Karpas-422 (cell line): ENCODE measurements around the gene IZUMO1R. TPM values are rescaled to one million over a fixed set of nuclear protein-coding genes. Genes with fewer than 3 reads are reported as not detected.

Experiments
- DNase-seq: peaks from one replicate; pipeline ENCODE4 v3.0.0-alpha.2; 2015
- H2AFZ ChIP-seq: fragments of 200-600 bp; sonication (generic); 2 replicates; pipeline ENCODE4 v1.6.1; 2014; ENCODE audit warnings: antibody characterized with exemption, low read length, mixed read lengths
- H3K27ac ChIP-seq: fragments of 200-600 bp; sonication (generic); 2 replicates; pipeline ENCODE4 v1.5.1; 2014; ENCODE audit warnings: mild to moderate bottlenecking, low read length, moderate library complexity
- H3K27me3 ChIP-seq: fragments of 200-600 bp; sonication (generic); 2 replicates; pipeline ENCODE4 v1.6.1; 2014; ENCODE audit warnings: low read length, mixed read lengths
- H3K36me3 ChIP-seq: fragments of 200-600 bp; sonication (generic); 2 replicates; pipeline ENCODE4 v1.6.1; 2014; ENCODE audit warnings: low read length, mixed read lengths; ENCODE audit not compliant: insufficient read depth
- H3K4me1 ChIP-seq: fragments of 200-600 bp; sonication (generic); 2 replicates; pipeline ENCODE4 v1.6.1; 2014; ENCODE audit warnings: mild to moderate bottlenecking, low read length, mixed read lengths
- H3K4me2 ChIP-seq: fragments of 200-600 bp; sonication (generic); 2 replicates; pipeline ENCODE4 v1.6.1; 2014; ENCODE audit warnings: low read length, low read depth, mild to moderate bottlenecking; ENCODE audit not compliant: poor library complexity, severe bottlenecking
- H3K4me3 ChIP-seq: fragments of 200-600 bp; sonication (generic); 2 replicates; pipeline ENCODE4 v1.5.1; 2014; ENCODE audit warnings: mild to moderate bottlenecking, antibody characterized with exemption, low read length, mixed read lengths
- H3K79me2 ChIP-seq: fragments of 200-600 bp; sonication (generic); 2 replicates; pipeline ENCODE4 v1.6.1; 2014; ENCODE audit warnings: mild to moderate bottlenecking, low read length, mixed read lengths
- H3K9ac ChIP-seq: fragments of 200-600 bp; sonication (generic); 2 replicates; pipeline ENCODE4 v1.6.0; 2014; ENCODE audit warnings: low read length
- H3K9me2 ChIP-seq: fragments of 200-600 bp; sonication (generic), shearing (Covaris generic); replicated peaks from 2 replicates; pipeline ENCODE4 v1.6.0; 2014; ENCODE audit warnings: mild to moderate bottlenecking, low read length, moderate library complexity; ENCODE audit not compliant: insufficient read depth
- H3K9me3 ChIP-seq: fragments of 300-700, 200-600 bp; sonication (generic); 2 replicates; pipeline ENCODE4 v1.6.1; 2014; ENCODE audit warnings: low read length, mixed read lengths
- H4K20me1 ChIP-seq: fragments of 200-600 bp; sonication (generic); 2 replicates; pipeline ENCODE4 v1.6.1; 2014; ENCODE audit warnings: mild to moderate bottlenecking, antibody characterized with exemption, low read length, low read depth; ENCODE audit not compliant: insufficient read depth
- total RNA-seq: library from RNA; depleted of rRNA; stranded (reverse); fragments of >200 nt; shearing (Covaris generic); gene quantifications from 2 replicates; pipeline ENCODE4 v1.2.3, GENCODE V29; 2014; ENCODE audit warnings: low replicate concordance

Gene IZUMO1R
- total RNA-seq, 1 experiment from 2014 or later, result not detected

GRCh38 chr11:94310191-94310875, 6.0 kb downstream of the IZUMO1R start:
- Histone ChIP-seq H3K27ac (no peak overlapping the region), H2AFZ (no peak overlapping the region), H3K4me2 (no peak overlapping the region), H3K79me2 (no peaks in the 10 kb centered on the region), H3K4me3 (no peak overlapping the region), H3K36me3 (no peaks in the 10 kb centered on the region), H3K4me1 (no peaks in the 10 kb centered on the region), H3K9me3 (no peaks in the 10 kb centered on the region), H3K27me3 (no peaks in the 10 kb centered on the region), H4K20me1 (no peaks in the 10 kb centered on the region), H3K9me2 (no peaks in the 10 kb centered on the region), H3K9ac (no peak overlapping the region)
- DNase-seq, result no peak

GRCh38 chr11:94312339-94312738, 8.0 kb downstream of the IZUMO1R start:
- Histone ChIP-seq H2AFZ (no peak overlapping the region), H3K9me2 (no peaks in the 10 kb centered on the region), H3K4me2 (no peak overlapping the region), H4K20me1 (no peaks in the 10 kb centered on the region), H3K79me2 (no peaks in the 10 kb centered on the region), H3K27me3 (0 out of 2 replicates have a peak, but pooled peaks cover 3% of the 10 kb centered on the region), H3K27ac (no peak overlapping the region), H3K4me3 (no peak overlapping the region), H3K4me1 (no peaks in the 10 kb centered on the region), H3K9ac (no peak overlapping the region), H3K36me3 (no peaks in the 10 kb centered on the region), H3K9me3 (no peaks in the 10 kb centered on the region)
- DNase-seq, result no peak

GRCh38 chr11:94314064-94314463, 9.7 kb downstream of the IZUMO1R start:
- Histone ChIP-seq H3K27me3 (0 out of 2 replicates have a peak, but pooled peaks cover 3% of the 10 kb centered on the region), H3K9me2 (no peaks in the 10 kb centered on the region), H3K79me2 (no peaks in the 10 kb centered on the region), H3K4me1 (no peaks in the 10 kb centered on the region), H4K20me1 (no peaks in the 10 kb centered on the region), H2AFZ (no peak overlapping the region), H3K4me3 (no peak overlapping the region), H3K4me2 (no peak overlapping the region), H3K9ac (no peak overlapping the region), H3K9me3 (no peaks in the 10 kb centered on the region), H3K36me3 (no peaks in the 10 kb centered on the region), H3K27ac (no peak overlapping the region)
- DNase-seq, result no peak

GRCh38 chr11:94315664-94316063, 11.3 kb downstream of the IZUMO1R start:
- H3K4me2 ChIP-seq, result no peak overlapping the region
- no peaks in the 10 kb centered on the region for H3K36me3 ChIP-seq
- no peak for DNase-seq
- H4K20me1 ChIP-seq, result no peaks in the 10 kb centered on the region
- no peak overlapping the region for H3K4me3 ChIP-seq
- no peak overlapping the region for H3K9ac ChIP-seq
- no peak overlapping the region for H3K27ac ChIP-seq
- H3K9me3 ChIP-seq, result no peaks in the 10 kb centered on the region
- no peaks in the 10 kb centered on the region for H3K9me2 ChIP-seq
- H3K4me1 ChIP-seq, result no peaks in the 10 kb centered on the region
- no peaks in the 10 kb centered on the region for H3K79me2 ChIP-seq
- H3K27me3 ChIP-seq, result 0 out of 2 replicates have a peak, but pooled peaks cover 3% of the 10 kb centered on the region
- H2AFZ ChIP-seq, result no peak overlapping the region

- Histone ChIP-seq H4K20me1 (no peaks in the 10 kb centered on the region), H2AFZ (no peak overlapping the region), H3K9me2 (no peaks in the 10 kb centered on the region), H3K9me3 (no peaks in the 10 kb centered on the region), H3K36me3 (no peaks in the 10 kb centered on the region), H3K4me1 (no peaks in the 10 kb centered on the region), H3K4me2 (no peak overlapping the region), H3K9ac (no peak overlapping the region), H3K4me3 (no peak overlapping the region), H3K79me2 (no peaks in the 10 kb centered on the region), H3K27me3 (no peaks in the 10 kb centered on the region), H3K27ac (no peak overlapping the region)
- DNase-seq, result no peak
Measured at GRCh38 chr11:94322501-94322900, 18.1 kb downstream of the IZUMO1R start.

GRCh38 chr11:94325681-94326080, 21.3 kb downstream of the IZUMO1R start:
- H2AFZ ChIP-seq, result no peak overlapping the region
- H3K9ac ChIP-seq, result no peak overlapping the region
- H3K27me3 ChIP-seq, result no peaks in the 10 kb centered on the region
- no peaks in the 10 kb centered on the region for H3K9me2 ChIP-seq
- no peaks in the 10 kb centered on the region for H3K36me3 ChIP-seq
- peak; percentile 95 for DNase-seq
- H3K9me3 ChIP-seq, result no peaks in the 10 kb centered on the region
- H3K4me2 ChIP-seq, result no peak overlapping the region
- H3K4me1 ChIP-seq, result no peaks in the 10 kb centered on the region
- H3K27ac ChIP-seq, result no peak overlapping the region
- H4K20me1 ChIP-seq, result no peaks in the 10 kb centered on the region
- H3K79me2 ChIP-seq, result no peaks in the 10 kb centered on the region
- no peak overlapping the region for H3K4me3 ChIP-seq

GRCh38 chr11:94326947-94327346, 22.6 kb downstream of the IZUMO1R start:
- Histone ChIP-seq H3K4me1 (no peaks in the 10 kb centered on the region), H3K9ac (no peak overlapping the region), H3K27me3 (no peaks in the 10 kb centered on the region), H2AFZ (no peak overlapping the region), H3K9me2 (no peaks in the 10 kb centered on the region), H3K27ac (no peak overlapping the region), H3K36me3 (no peaks in the 10 kb centered on the region), H4K20me1 (no peaks in the 10 kb centered on the region), H3K9me3 (no peaks in the 10 kb centered on the region), H3K4me3 (no peak overlapping the region), H3K4me2 (no peak overlapping the region), H3K79me2 (no peaks in the 10 kb centered on the region)
- DNase-seq, result no peak

GRCh38 chr11:94328587-94329080, 24.3 kb downstream of the IZUMO1R start:
- no peaks in the 10 kb centered on the region for H3K4me1 ChIP-seq
- no peak for DNase-seq
- H3K27ac ChIP-seq, result no peak overlapping the region
- no peaks in the 10 kb centered on the region for H4K20me1 ChIP-seq
- no peak overlapping the region for H3K9ac ChIP-seq
- no peak overlapping the region for H3K4me3 ChIP-seq
- no peaks in the 10 kb centered on the region for H3K36me3 ChIP-seq
- no peaks in the 10 kb centered on the region for H3K79me2 ChIP-seq
- no peak overlapping the region for H2AFZ ChIP-seq
- no peaks in the 10 kb centered on the region for H3K27me3 ChIP-seq
- no peaks in the 10 kb centered on the region for H3K9me3 ChIP-seq
- H3K9me2 ChIP-seq, result no peaks in the 10 kb centered on the region
- no peak overlapping the region for H3K4me2 ChIP-seq
